ENCODE measurements around the gene MYRFL. TPM values are rescaled to one million over a fixed set of nuclear protein-coding genes. Genes with fewer than 3 reads are reported as not detected.

MYRFL gene
- total and polyA plus RNA-seq, 2 of the 8 experiments (the other 6 are each of a cell fraction or from before 2014, with no cell fraction given), result 1.1 to 2.0 TPM

GRCh38 chr12:69993433-69993832 lies 168.4 kb downstream of the MYRFL start:
- Histone ChIP-seq H2BK20ac (ENCODE audit: low read length) (no peak overlapping the region), H3K27ac (ENCODE audit: low read depth, low read length) (no peak overlapping the region), H4K20me1 (replicated peaks in 1 of 2; ENCODE audit: control insufficient read depth in 1 of 2, insufficient read depth in 2 of 2, low read length in 2 of 2) (no peaks in the 10 kb centered on the region), H3K9me3 (ENCODE audit: insufficient read depth in 2 of 2, low read depth in 1 of 2, low read length in 1 of 2) (no peaks in the 10 kb centered on the region), H3K27me3 (replicated peaks in 1 of 4; ENCODE audit: control insufficient read depth in 3 of 4, extremely low read depth in 1 of 4, insufficient read depth in 3 of 4, low read length in 3 of 4) (no peaks in the 10 kb centered on the region), H3K79me2 (ENCODE audit: control insufficient read depth in 1 of 2, insufficient read depth in 2 of 2, low read length in 2 of 2) (no peaks in the 10 kb centered on the region), H2BK5ac (ENCODE audit: low read depth, low read length) (no peak overlapping the region), H2BK120ac (replicated peaks; ENCODE audit: low read depth, low read length) (no peak overlapping the region), H3K14ac (ENCODE audit: insufficient read length) (no peak overlapping the region), H2AFZ (ENCODE audit: low read length) (no peak overlapping the region), H2AK5ac (ENCODE audit: low read depth, low read length) (no peak overlapping the region), H3K56ac (replicated peaks; ENCODE audit: insufficient read length, low read depth, low read length) (no peak overlapping the region), H2BK12ac (ENCODE audit: low read depth, low read length) (no peak overlapping the region), H3K4me2 (ENCODE audit: insufficient read depth in 1 of 2, low read depth in 2 of 2, low read length in 2 of 2) (no peak overlapping the region), H4K8ac (ENCODE audit: extremely low read depth, insufficient read depth, low read length) (no peak overlapping the region), H3K23me2 (ENCODE audit: low read depth, low read length) (no peaks in the 10 kb centered on the region), H3K23ac (ENCODE audit: insufficient read length) (no peak overlapping the region), H3K36me3 (ENCODE audit: control insufficient read depth in 2 of 4, insufficient read depth in 4 of 4, low read length in 3 of 4) (no peaks in the 10 kb centered on the region), H3K9ac (replicated peaks in 1 of 4; ENCODE audit: extremely low read depth in 1 of 4, low read depth in 3 of 4, low read length in 3 of 4) (no peak overlapping the region), H3K4me1 (replicated peaks in 1 of 4; ENCODE audit: control insufficient read depth in 3 of 4, insufficient read depth in 4 of 4, low read length in 3 of 4) (no peaks in the 10 kb centered on the region), H3K18ac (ENCODE audit: extremely low read depth, low read length) (no peak overlapping the region), H2BK15ac (ENCODE audit: low read length) (no peak overlapping the region), H3K79me1 (ENCODE audit: low read depth, low read length) (no peaks in the 10 kb centered on the region), H3K4me3 (ENCODE audit: extremely low read depth in 1 of 4, insufficient read depth in 2 of 4, low read depth in 3 of 4, low read length in 4 of 4) (no peak overlapping the region), H3K4ac (replicated peaks; ENCODE audit: insufficient read length, low read depth, low read length) (no peak overlapping the region), H4K91ac (replicated peaks; ENCODE audit: insufficient read length, low read length) (no peak overlapping the region), H4K5ac (ENCODE audit: insufficient read length, low read depth, low read length) (no peak overlapping the region)
- no peak for FAIRE-seq
- ChIA-PET POLR2A (ENCODE audit: partially characterized antibody) (no interaction called here), CTCF (ENCODE audit: partially characterized antibody) (interaction anchor here (1.8 kb wide), 1 partner anchor 8 kb away, joined by 6 read pairs; no protein-coding TSS in a partner anchor)
- DNase-seq (ENCODE audit: low read depth in 1 of 2, low spot score in 2 of 2), result no peak
- WGBS, 2 experiments (ENCODE audit: extremely low coverage in 1 of 2, insufficient coverage in 1 of 2, insufficient read length in 1 of 2, insufficient replicate concordance in 2 of 2, low coverage in 1 of 2, low lambda C conversion rate in 2 of 2, missing lambda C conversion rate in 1 of 2), result 83% methylated on average over 1 of the region's 1 CpG; no CpG with 5 or more reads in 1 of the 2 experiments
- TF ChIP-seq NRF1 (IDR thresholded peaks at IDR 0.05; ENCODE audit: low read depth, low read length) (no peak), CTCF (IDR thresholded peaks at IDR 0.05; ENCODE audit: control extremely low read depth in 1 of 3, insufficient read depth in 1 of 3, low read depth in 1 of 3, low read length in 3 of 3) (no peak), FOSL1 (IDR thresholded peaks at IDR 0.05; ENCODE audit: insufficient read depth, low read depth, low read length) (no peak), USF2 (IDR thresholded peaks at IDR 0.05; ENCODE audit: low read length) (no peak), YY1 (IDR thresholded peaks at IDR 0.05; ENCODE audit: low read depth, low read length) (no peak), SAP30 (IDR thresholded peaks at IDR 0.05; ENCODE audit: insufficient read depth, insufficient replicate concordance, low read length) (no peak), EGR1 (IDR thresholded peaks at IDR 0.05; ENCODE audit: borderline replicate concordance, low read depth, low read length) (no peak), RNF2 (IDR thresholded peaks at IDR 0.05; ENCODE audit: borderline replicate concordance, low read depth, low read length, missing control alignments, poor library complexity, severe bottlenecking) (no peak), JUN (IDR thresholded peaks at IDR 0.05; ENCODE audit: low read depth, low read length) (no peak), KDM4A (IDR thresholded peaks at IDR 0.05; ENCODE audit: low read depth, low read length, severe bottlenecking) (no peak)
